Naive thymus-derived CD4-positive, alpha-beta T cell (primary cell): ENCODE data around the gene CDK6. TPM values are rescaled to one million over a fixed set of nuclear protein-coding genes. Genes with fewer than 3 reads are reported as not detected.

ENCODE experiments used
- ATAC-seq: fragments of 150-1000 bp; cut with Tn5 transposase; 2 replicates; pipeline ENCODE4 v1.10.0; 2021; ENCODE audit warnings: mild to moderate bottlenecking, moderate library complexity
- CTCF ChIA-PET: fragments of 350-600 bp; sonication (Branson Sonifier 250); formaldehyde crosslinking; loops from one replicate; lab custom pipeline; 2021; ENCODE audit warnings: antibody characterized with exemption; lab: Charles Lee
- POLR2A ChIA-PET: fragments of 350-600 bp; sonication (Branson Sonifier 250); formaldehyde crosslinking; loops from one replicate; lab custom pipeline; 2021; ENCODE audit warnings: antibody characterized with exemption, inconsistent platforms; lab: Charles Lee
- DNase-seq, 9 donors: peaks; one replicate each; pipeline versions ENCODE4 v3.0.0 to v3.0.0-alpha.2; 2020 to 2022; ENCODE audit warnings: mixed read lengths in 1 of 9
- H3K27ac ChIP-seq: one replicate; pipeline ENCODE4 v1.7.0; 2013; ENCODE audit warnings: mild to moderate bottlenecking, low read depth, low read length, moderate library complexity
- H3K27me3 ChIP-seq, 2 donors: one replicate each; pipeline ENCODE4 v1.7.0; 2013; ENCODE audit warnings: low read length in 2 of 2, mild to moderate bottlenecking in 2 of 2, moderate library complexity in 2 of 2; ENCODE audit not compliant: control insufficient read depth in 2 of 2, insufficient read depth in 2 of 2
- H3K36me3 ChIP-seq, 3 experiments: 1 replicate in 2 of 3; 2 replicates in 1 of 3; pipeline ENCODE4 v1.7.0; 2013; ENCODE audit warnings: low read length in 3 of 3, mild to moderate bottlenecking in 3 of 3, moderate library complexity in 1 of 3; ENCODE audit not compliant: insufficient read depth in 3 of 3, control insufficient read depth in 2 of 3
- H3K4me1 ChIP-seq, 2 donors: one replicate each; pipeline ENCODE4 v1.7.0; 2013; ENCODE audit warnings: low read length in 2 of 2, mild to moderate bottlenecking in 2 of 2, moderate library complexity in 1 of 2; ENCODE audit not compliant: control insufficient read depth in 2 of 2, insufficient read depth in 2 of 2
- H3K4me3 ChIP-seq: 2 replicates; pipeline ENCODE4 v1.7.0; 2013; ENCODE audit warnings: mild to moderate bottlenecking, low read length
- H3K9me3 ChIP-seq, 3 experiments: 1 replicate in 2 of 3; 2 replicates in 1 of 3; pipeline ENCODE4 v1.7.0; 2013; ENCODE audit warnings: low read length in 3 of 3; ENCODE audit not compliant: control insufficient read depth in 2 of 3
- H3K27ac Mint-ChIP-seq, 9 donors: one replicate each; pipeline ENCODE4 v1.8.0; 2020 to 2022; ENCODE audit warnings: mixed read lengths in 9 of 9, mild to moderate bottlenecking in 8 of 9, moderate library complexity in 5 of 9, inconsistent platforms in 2 of 9
- H3K27me3 Mint-ChIP-seq, 5 donors: one replicate each; pipeline ENCODE4 v1.8.0; 2021 to 2022; ENCODE audit warnings: mixed read lengths in 5 of 5, mild to moderate bottlenecking in 1 of 5
- H3K36me3 Mint-ChIP-seq, 5 donors: one replicate each; pipeline ENCODE4 v1.8.0; 2020 to 2022; ENCODE audit warnings: mixed read lengths in 5 of 5, mild to moderate bottlenecking in 3 of 5, inconsistent platforms in 1 of 5
- H3K4me1 Mint-ChIP-seq, 7 donors: one replicate each; pipeline ENCODE4 v1.8.0; 2020 to 2022; ENCODE audit warnings: mixed read lengths in 7 of 7, mild to moderate bottlenecking in 3 of 7, inconsistent platforms in 1 of 7
- H3K4me3 Mint-ChIP-seq, 10 donors: one replicate each; pipeline ENCODE4 v1.8.0; 2020 to 2022; ENCODE audit warnings: mild to moderate bottlenecking in 10 of 10, mixed read lengths in 10 of 10, moderate library complexity in 6 of 10, inconsistent platforms in 2 of 10
- H3K9me3 Mint-ChIP-seq, 11 donors: one replicate each; pipeline ENCODE4 v1.8.0; 2020 to 2022; ENCODE audit warnings: mixed read lengths in 11 of 11, mild to moderate bottlenecking in 4 of 11, inconsistent platforms in 1 of 11, moderate library complexity in 1 of 11
- intact Hi-C, 2 donors: fragments of 100-400 bp; cut with micrococcal nuclease; formaldehyde crosslinking; loops; one replicate each; pipeline ENCODE4 v1.15.1; 2023
- polyA plus RNA-seq, 2 donors: library from polyadenylated mRNA; unstranded; fragments of 300-500 nt; fragmentation: Illumina TruSeq; gene quantifications; one replicate each; pipeline ENCODE4 v1.2.3, GENCODE V29; 2021
- total RNA-seq, 6 experiments: library from RNA in 5 of 6; stranded (reverse) in 5 of 6; gene quantifications; 1 replicate in 5 of 6; 2 replicates in 1 of 6; pipeline ENCODE4 v1.2.3 and lab custom pipeline; 2021 to 2026

CDK6 gene
- total and polyA plus RNA-seq, 7 experiments from 2014 or later = 15.8 to 156 (median 36.8) TPM

DNA sequence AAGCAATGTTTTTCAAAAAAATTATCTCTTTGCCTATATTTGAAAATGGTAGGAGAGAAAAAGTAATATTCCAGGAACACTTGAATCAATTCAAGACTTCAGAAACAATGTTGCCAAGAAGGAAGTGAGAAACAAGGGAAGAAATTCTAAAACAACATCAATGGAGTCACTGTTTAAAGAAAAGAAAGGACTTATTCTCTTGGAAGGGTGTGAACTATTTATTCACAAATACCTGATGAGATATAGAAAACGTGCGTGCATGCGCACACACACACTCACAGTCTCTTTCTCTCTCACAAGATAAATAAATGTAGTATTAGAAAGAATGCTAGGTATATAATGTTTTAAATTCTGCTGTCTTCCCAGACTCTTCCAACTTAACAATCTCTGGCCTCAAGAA lies 128.9 kb downstream of the CDK6 start:
- H3K9me3 ChIP-seq = no peaks in the 10 kb centered on the region
- DNase-seq (no peak), ATAC-seq (no peak)
- no peak overlapping the region for H3K4me3 ChIP-seq
- no peak overlapping the region for H3K27ac Mint-ChIP-seq
- ChIA-PET CTCF (no interaction called here), POLR2A (no interaction called here)
- no peaks in the 10 kb centered on the region for H3K9me3 Mint-ChIP-seq
- H3K27me3 Mint-ChIP-seq = no peaks in the 10 kb centered on the region
- no peaks in the 10 kb centered on the region for H3K27me3 ChIP-seq
- peaks cover 8 to 38% (median 14%) of the 10 kb centered on the region in 5 donors for H3K36me3 Mint-ChIP-seq
- no peak overlapping the region for H3K27ac ChIP-seq
- peaks cover 0 to 40% (median 5%) of the 10 kb centered on the region in 7 donors for H3K4me1 Mint-ChIP-seq
- H3K4me3 Mint-ChIP-seq = no peak overlapping the region
- intact Hi-C loops = no loop called here
- H3K4me1 ChIP-seq = no peaks in the 10 kb centered on the region
- H3K36me3 ChIP-seq = no peaks in the 10 kb centered on the region

DNA sequence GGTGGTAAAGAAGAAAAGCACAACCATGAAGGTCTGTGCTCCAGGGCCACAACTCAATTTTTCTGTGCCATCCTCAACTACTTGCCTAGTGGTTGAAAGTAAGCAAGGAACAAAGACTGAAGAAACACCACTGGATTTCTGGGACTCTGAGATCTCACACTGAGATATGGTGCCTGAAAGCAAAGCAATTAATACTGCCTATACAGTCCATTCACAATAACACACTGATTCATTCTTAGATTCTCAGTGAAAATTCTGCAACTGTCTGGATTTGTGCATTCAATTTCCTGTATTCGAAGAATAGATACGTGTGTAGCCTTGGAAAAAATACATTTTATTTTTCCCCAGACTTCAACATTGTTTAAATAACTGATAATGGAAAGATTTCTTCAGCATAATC lies 129.8 kb downstream of the CDK6 start:
- Mint-ChIP-seq H3K27me3 (no peaks in the 10 kb centered on the region), H3K36me3 (peaks cover 8 to 38% (median 14%) of the 10 kb centered on the region in 5 donors), H3K4me1 (peaks cover 0 to 40% (median 6%) of the 10 kb centered on the region in 7 donors), H3K4me3 (no peak overlapping the region), H3K27ac (peak overlapping the region in 1 of 9 donors; percentile 21), H3K9me3 (no peaks in the 10 kb centered on the region)
- no peaks in the 10 kb centered on the region for H3K4me1 ChIP-seq
- no peaks in the 10 kb centered on the region for H3K27me3 ChIP-seq
- H3K27ac ChIP-seq = no peak overlapping the region
- CTCF ChIA-PET = interaction anchor here (0.6 kb wide), 1 partner anchor 539 kb away, joined by 3 read pairs; no protein-coding TSS in a partner anchor
- H3K36me3 ChIP-seq = no peaks in the 10 kb centered on the region
- intact Hi-C loops = no loop called here
- no peaks in the 10 kb centered on the region for H3K9me3 ChIP-seq
- DNase-seq = no peak
- ATAC-seq = no peak
- POLR2A ChIA-PET = no interaction called here
- H3K4me3 ChIP-seq = no peak overlapping the region

DNA sequence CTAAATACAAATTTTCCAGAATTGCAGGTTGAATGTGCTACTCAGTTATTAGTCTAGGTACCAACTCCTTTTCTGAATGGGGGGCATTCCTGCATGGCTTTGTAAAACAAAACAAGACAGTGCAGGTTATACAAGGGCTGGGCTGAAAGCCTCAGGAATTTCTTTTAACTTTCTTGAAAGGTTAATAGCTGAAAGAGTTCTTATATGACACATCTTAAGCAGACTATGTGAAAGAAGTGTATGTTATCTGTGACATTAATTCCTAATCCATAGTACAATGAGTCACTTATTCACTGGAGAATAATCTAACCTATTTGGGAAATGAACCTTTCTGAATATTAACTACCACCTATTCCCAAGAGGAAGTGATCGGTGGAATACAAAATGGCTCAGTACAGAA lies 130.5 kb downstream of the CDK6 start:
- peaks cover 8 to 39% (median 15%) of the 10 kb centered on the region in 5 donors for H3K36me3 Mint-ChIP-seq
- Histone ChIP-seq H3K4me1 (no peaks in the 10 kb centered on the region), H3K4me3 (no peak overlapping the region), H3K27me3 (no peaks in the 10 kb centered on the region), H3K36me3 (no peaks in the 10 kb centered on the region), H3K9me3 (no peaks in the 10 kb centered on the region), H3K27ac (no peak overlapping the region)
- no peak overlapping the region for H3K27ac Mint-ChIP-seq
- DNase-seq (no peak), ATAC-seq (no peak)
- intact Hi-C loops = no loop called here
- no peak overlapping the region for H3K4me3 Mint-ChIP-seq
- peaks cover 0 to 42% (median 6%) of the 10 kb centered on the region in 7 donors for H3K4me1 Mint-ChIP-seq
- no peaks in the 10 kb centered on the region for H3K27me3 Mint-ChIP-seq
- CTCF ChIA-PET = no interaction called here
- H3K9me3 Mint-ChIP-seq = no peaks in the 10 kb centered on the region
- POLR2A ChIA-PET = no interaction called here

DNA sequence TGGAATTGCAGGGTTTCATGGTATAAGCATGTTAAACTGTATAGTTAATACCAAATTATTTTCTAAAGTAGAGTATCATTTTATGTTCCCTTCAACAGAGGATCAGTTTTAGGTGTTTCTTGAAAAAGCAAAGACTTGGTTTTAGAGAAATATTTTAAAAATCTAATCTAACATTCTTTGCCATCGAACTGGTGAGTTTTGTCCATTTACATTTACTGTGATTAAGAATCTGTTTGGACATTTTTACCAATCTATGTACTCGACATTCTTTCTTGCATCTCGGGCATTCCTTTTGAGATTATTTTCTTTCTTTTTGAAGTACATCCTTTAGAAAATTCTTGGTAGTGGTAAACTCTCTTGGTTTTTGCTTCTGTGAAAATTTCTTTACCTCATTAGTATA lies 131.5 kb downstream of the CDK6 start:
- Histone ChIP-seq H3K4me3 (no peak overlapping the region), H3K4me1 (no peaks in the 10 kb centered on the region), H3K36me3 (no peaks in the 10 kb centered on the region), H3K27ac (no peak overlapping the region), H3K27me3 (no peaks in the 10 kb centered on the region), H3K9me3 (no peaks in the 10 kb centered on the region)
- Mint-ChIP-seq H3K4me3 (no peak overlapping the region), H3K27me3 (no peaks in the 10 kb centered on the region), H3K4me1 (peaks cover 0 to 42% (median 7%) of the 10 kb centered on the region in 7 donors), H3K36me3 (peaks cover 8 to 37% (median 15%) of the 10 kb centered on the region in 5 donors), H3K9me3 (no peaks in the 10 kb centered on the region), H3K27ac (no peak overlapping the region)
- CTCF ChIA-PET = no interaction called here
- intact Hi-C loops = no loop called here
- DNase-seq (no peak), ATAC-seq (no peak)
- POLR2A ChIA-PET = no interaction called here

DNA sequence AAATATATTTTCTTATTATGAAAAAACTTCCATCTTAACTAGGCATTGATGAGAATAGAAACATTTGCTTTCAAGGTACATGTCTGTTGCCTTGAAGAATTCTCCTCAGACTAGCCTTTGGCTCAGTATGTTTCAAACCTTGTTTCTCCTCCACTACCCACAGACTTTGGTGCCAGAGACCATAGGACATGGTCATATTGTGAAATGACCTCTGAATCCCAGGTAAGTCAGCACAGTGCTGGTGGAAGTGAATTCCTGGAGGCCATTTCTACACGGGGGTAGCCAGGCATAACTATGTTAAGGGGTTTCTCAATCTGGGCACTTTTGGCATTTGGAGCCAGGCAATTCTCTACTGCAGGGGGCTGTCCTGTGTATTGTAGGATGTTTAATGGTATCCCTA lies 133.8 kb downstream of the CDK6 start:
- Mint-ChIP-seq H3K9me3 (no peaks in the 10 kb centered on the region), H3K36me3 (peaks cover 4 to 30% (median 15%) of the 10 kb centered on the region in 5 donors), H3K4me3 (no peak overlapping the region), H3K27me3 (no peaks in the 10 kb centered on the region), H3K4me1 (peaks cover 0 to 36% (median 11%) of the 10 kb centered on the region in 7 donors), H3K27ac (peak overlapping the region in 1 of 9 donors; percentile 36)
- DNase-seq = no peak
- no peaks in the 10 kb centered on the region for H3K9me3 ChIP-seq
- CTCF ChIA-PET = no interaction called here
- intact Hi-C loops = no loop called here
- H3K4me3 ChIP-seq = no peak overlapping the region
- no peaks in the 10 kb centered on the region for H3K27me3 ChIP-seq
- no peak overlapping the region for H3K27ac ChIP-seq
- H3K36me3 ChIP-seq = no peaks in the 10 kb centered on the region
- POLR2A ChIA-PET = no interaction called here
- no peaks in the 10 kb centered on the region for H3K4me1 ChIP-seq
- ATAC-seq = no peak

DNA sequence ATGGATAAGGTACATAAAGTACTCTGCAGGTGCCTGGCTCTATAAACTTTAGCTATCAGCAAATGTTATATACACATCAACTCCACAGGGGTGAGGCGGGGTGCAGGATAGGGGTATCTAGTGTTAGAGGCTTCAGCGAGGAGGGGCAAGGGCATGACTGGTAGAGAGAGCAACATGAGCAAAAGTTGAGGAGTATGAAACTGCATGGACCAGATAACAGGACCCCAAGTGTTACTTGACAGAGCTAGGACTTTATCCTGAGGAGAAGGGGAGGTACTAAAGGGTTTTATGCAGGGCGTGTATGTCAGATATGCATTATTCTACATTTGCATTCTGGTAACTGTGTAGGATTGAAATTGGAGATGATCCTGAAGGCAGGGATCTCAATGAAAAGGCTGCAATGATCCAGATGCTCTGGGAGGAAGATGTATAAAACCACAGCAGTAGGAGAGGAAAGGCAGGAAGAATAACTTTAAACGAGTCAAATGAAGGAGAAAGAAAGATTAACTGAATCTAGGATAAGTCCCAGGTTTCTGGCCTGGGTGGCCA lies 136.3 kb downstream of the CDK6 start:
- H3K4me3 Mint-ChIP-seq = no peak overlapping the region
- H3K27me3 Mint-ChIP-seq = no peaks in the 10 kb centered on the region
- H3K27ac Mint-ChIP-seq = peak overlapping the region in 5 of 9 donors; percentile 18 to 86 (median 52)
- H3K4me1 Mint-ChIP-seq = peaks cover 8 to 44% (median 21%) of the 10 kb centered on the region in 7 donors
- Histone ChIP-seq H3K9me3 (no peaks in the 10 kb centered on the region), H3K4me1 (no peaks in the 10 kb centered on the region), H3K27ac (no peak overlapping the region), H3K4me3 (no peak overlapping the region), H3K27me3 (no peaks in the 10 kb centered on the region), H3K36me3 (no peaks in the 10 kb centered on the region)
- DNase-seq = no peak
- intact Hi-C loops = no loop called here
- CTCF ChIA-PET = no interaction called here
- peaks cover 0 to 17% (median 9%) of the 10 kb centered on the region in 5 donors for H3K36me3 Mint-ChIP-seq
- POLR2A ChIA-PET = no interaction called here
- H3K9me3 Mint-ChIP-seq = no peaks in the 10 kb centered on the region
- no peak for ATAC-seq

DNA sequence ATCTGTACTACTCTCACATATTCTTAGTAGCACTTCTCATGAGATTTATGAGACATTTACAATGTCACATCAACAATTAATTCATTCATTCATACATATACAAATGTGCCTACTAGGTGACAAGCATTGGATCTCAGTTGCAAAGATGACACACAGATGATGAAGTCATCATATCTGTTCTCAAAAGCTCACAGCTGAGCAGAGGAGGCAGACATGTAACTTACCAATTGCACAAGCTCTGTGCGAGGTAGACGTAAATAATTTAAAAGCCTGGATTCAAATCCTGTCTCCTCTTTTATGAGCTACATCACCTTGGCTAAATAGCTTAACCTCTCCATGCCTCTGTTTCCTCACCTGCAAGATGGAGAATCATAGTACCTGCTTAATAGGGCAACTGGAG lies 136.8 kb downstream of the CDK6 start:
- Histone ChIP-seq H3K4me1 (no peaks in the 10 kb centered on the region), H3K27ac (no peak overlapping the region), H3K36me3 (no peaks in the 10 kb centered on the region), H3K27me3 (no peaks in the 10 kb centered on the region), H3K9me3 (no peaks in the 10 kb centered on the region), H3K4me3 (no peak overlapping the region)
- Mint-ChIP-seq H3K4me1 (peaks cover 8 to 48% (median 25%) of the 10 kb centered on the region in 7 donors), H3K4me3 (no peak overlapping the region), H3K27ac (peak overlapping the region in 2 of 9 donors; percentile 73 to 86), H3K27me3 (no peaks in the 10 kb centered on the region), H3K9me3 (no peaks in the 10 kb centered on the region), H3K36me3 (peaks cover 0 to 20% (median 7%) of the 10 kb centered on the region in 5 donors)
- no peak for DNase-seq
- ChIA-PET POLR2A (no interaction called here), CTCF (interaction anchor here (1.0 kb wide), 1 partner anchor 9 kb away, joined by 3 read pairs; no protein-coding TSS in a partner anchor)
- no peak for ATAC-seq
- intact Hi-C loops = no loop called here
